ENCODE results near the gene RAX2. TPM values are rescaled to one million over a fixed set of nuclear protein-coding genes. Genes with fewer than 3 reads are reported as not detected.
A peak's percentile ranks its signal among the peaks of the same experiment; 100 is the strongest.

The RAX2 gene
- total and polyA plus RNA-seq, 2 of the 8 experiments (the other 6 are each of a cell fraction or from before 2014, with no cell fraction given), result 0.08 TPM; not detected in 1

DNA sequence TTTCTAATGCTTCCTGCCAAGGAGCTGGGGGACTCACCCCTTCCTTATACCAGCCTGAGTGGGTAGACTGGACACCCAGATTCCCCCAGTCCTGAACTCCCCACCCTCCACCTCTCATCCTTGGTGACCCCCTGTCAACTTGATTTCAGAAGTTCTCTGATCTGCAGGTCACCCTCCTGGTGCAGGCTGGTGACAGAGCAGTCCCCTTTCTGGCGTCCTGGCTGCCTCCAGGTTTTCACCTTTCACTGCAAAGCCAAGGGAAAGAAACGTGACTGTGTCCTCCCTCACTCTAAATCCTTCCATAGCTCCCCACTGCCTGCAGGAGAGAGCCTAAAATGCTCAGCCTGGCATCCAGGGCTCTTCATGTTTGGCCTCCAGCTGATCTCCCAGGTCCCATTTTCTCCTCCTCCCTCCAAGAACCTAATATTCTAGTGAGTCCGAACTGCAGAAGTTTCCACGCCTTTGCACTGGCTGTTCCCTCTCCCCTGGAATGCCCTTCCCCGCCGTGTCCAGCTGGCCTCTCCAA, 18.2 kb upstream of the RAX2 start:
- Histone ChIP-seq H2BK20ac (ENCODE audit: low read length) (no peak overlapping the region), H2BK15ac (ENCODE audit: low read length) (no peak overlapping the region), H3K9me3 (ENCODE audit: insufficient read depth in 2 of 2, low read depth in 1 of 2, low read length in 1 of 2) (0 out of 4 replicates have a peak, but pooled peaks cover 0 to 4% of the 10 kb centered on the region in 2 experiments), H3K36me3 (ENCODE audit: control insufficient read depth in 2 of 4, insufficient read depth in 4 of 4, low read length in 3 of 4) (no peaks in the 10 kb centered on the region), H3K4me1 (replicated peaks in 1 of 4; ENCODE audit: control insufficient read depth in 3 of 4, insufficient read depth in 4 of 4, low read length in 3 of 4) (peaks cover 0 to 5% (median 1%) of the 10 kb centered on the region in 4 experiments; a peak in 2 of 7 replicates), H2BK120ac (replicated peaks; ENCODE audit: low read depth, low read length) (no peak overlapping the region), H3K18ac (ENCODE audit: extremely low read depth, low read length) (no peak overlapping the region), H4K5ac (ENCODE audit: insufficient read length, low read depth, low read length) (no peak overlapping the region), H4K20me1 (replicated peaks in 1 of 2; ENCODE audit: control insufficient read depth in 1 of 2, insufficient read depth in 2 of 2, low read length in 2 of 2) (no peaks in the 10 kb centered on the region), H3K23me2 (ENCODE audit: low read depth, low read length) (peaks cover 6% of the 10 kb centered on the region; the same call in 1 of the 2 replicates), H3K79me2 (ENCODE audit: control insufficient read depth in 1 of 2, insufficient read depth in 2 of 2, low read length in 2 of 2) (no peaks in the 10 kb centered on the region), H3K4me2 (ENCODE audit: insufficient read depth in 1 of 2, low read depth in 2 of 2, low read length in 2 of 2) (no peak overlapping the region), H3K79me1 (ENCODE audit: low read depth, low read length) (no peaks in the 10 kb centered on the region), H3K14ac (ENCODE audit: insufficient read length) (no peak overlapping the region), H3K27ac (ENCODE audit: low read depth, low read length) (no peak overlapping the region), H3K56ac (replicated peaks; ENCODE audit: insufficient read length, low read depth, low read length) (no peak overlapping the region), H2BK12ac (ENCODE audit: low read depth, low read length) (no peak overlapping the region), H2AFZ (ENCODE audit: low read length) (no peak overlapping the region), H3K23ac (ENCODE audit: insufficient read length) (no peak overlapping the region), H3K4me3 (ENCODE audit: extremely low read depth in 1 of 4, insufficient read depth in 2 of 4, low read depth in 3 of 4, low read length in 4 of 4) (no peak overlapping the region), H3K27me3 (replicated peaks in 1 of 4; ENCODE audit: control insufficient read depth in 3 of 4, extremely low read depth in 1 of 4, insufficient read depth in 3 of 4, low read length in 3 of 4) (peaks cover 0 to 9% (median 8%) of the 10 kb centered on the region in 4 experiments; a peak in 6 of 7 replicates), H3K4ac (replicated peaks; ENCODE audit: insufficient read length, low read depth, low read length) (no peak overlapping the region), H3K9ac (replicated peaks in 1 of 4; ENCODE audit: extremely low read depth in 1 of 4, low read depth in 3 of 4, low read length in 3 of 4) (no peak overlapping the region), H2AK5ac (ENCODE audit: low read depth, low read length) (no peak overlapping the region), H2BK5ac (ENCODE audit: low read depth, low read length) (no peak overlapping the region), H4K91ac (replicated peaks; ENCODE audit: insufficient read length, low read length) (no peak overlapping the region), H4K8ac (ENCODE audit: extremely low read depth, insufficient read depth, low read length) (no peak overlapping the region)
- FAIRE-seq, result no peak
- no peak for DNase-seq (ENCODE audit: low read depth in 1 of 2, low spot score in 2 of 2)
- WGBS, 2 experiments (ENCODE audit: extremely low coverage in 1 of 2, insufficient coverage in 1 of 2, insufficient read length in 1 of 2, insufficient replicate concordance in 2 of 2, low coverage in 1 of 2, low lambda C conversion rate in 2 of 2, missing lambda C conversion rate in 1 of 2), result 80% methylated on average over 6 of the region's 6 CpGs; no CpG with 5 or more reads in 1 of the 2 experiments
- POLR2A ChIA-PET (ENCODE audit: partially characterized antibody), result interaction anchor here (0.7 to 1.7 kb wide), 4 partner anchors 10 to 242 kb away, joined by 3 to 7 read pairs (median 4); partner anchors contain the start of gene EEF2
- TF ChIP-seq KDM1A (IDR thresholded peaks at IDR 0.05; ENCODE audit: borderline replicate concordance, low read length) (peak; percentile 93), GABPA (IDR thresholded peaks at IDR 0.05; ENCODE audit: borderline replicate concordance, insufficient read depth, low read length) (no peak), CBX5 (IDR thresholded peaks at IDR 0.05; ENCODE audit: low read depth, low read length) (no peak), BRCA1 (IDR thresholded peaks at IDR 0.05; ENCODE audit: low read depth, low read length) (no peak), CHD2 (IDR thresholded peaks at IDR 0.05; ENCODE audit: low read length) (no peak), TCF12 (IDR thresholded peaks at IDR 0.05; ENCODE audit: low read depth, low read length) (no peak), PHF8 (conservative IDR thresholded peaks at IDR 0.05; ENCODE audit: low read depth, low read length) (no peak), HDAC2 (IDR thresholded peaks at IDR 0.05; ENCODE audit: borderline replicate concordance in 1 of 2, low read depth in 2 of 2, low read length in 2 of 2) (0 out of 4 replicates have a peak, but pooled peaks of 1 of the 2 experiments have one; percentile 36)
- TF ChIP-seq, protein P1, sequence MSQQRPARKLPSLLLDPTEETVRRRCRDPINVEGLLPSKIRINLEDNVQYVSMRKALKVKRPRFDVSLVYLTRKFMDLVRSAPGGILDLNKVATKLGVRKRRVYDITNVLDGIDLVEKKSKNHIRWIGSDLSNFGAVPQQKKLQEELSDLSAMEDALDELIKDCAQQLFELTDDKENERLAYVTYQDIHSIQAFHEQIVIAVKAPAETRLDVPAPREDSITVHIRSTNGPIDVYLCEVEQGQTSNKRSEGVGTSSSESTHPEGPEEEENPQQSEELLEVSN (IDR thresholded peaks at IDR 0.05), result no peak
- CTCF ChIA-PET (ENCODE audit: partially characterized antibody), result interaction anchor here (0.5 to 1.9 kb wide), 5 partner anchors 19 to 192 kb away, joined by 3 to 6 read pairs (median 4); no protein-coding TSS in a partner anchor
